Fibroblast of villous mesenchyme (primary cell): ENCODE results near the gene WDFY3. TPM values are rescaled to one million over a fixed set of nuclear protein-coding genes. Genes with fewer than 3 reads are reported as not detected.
A peak's percentile ranks its signal among the peaks of the same experiment; 100 is the strongest.

ENCODE experiments used
- DNase-seq: peaks from one replicate; pipeline ENCODE4 v3.0.0-alpha.2; 2010; ENCODE audit warnings: low read depth
- H3K4me3 ChIP-seq: 2 replicates; pipeline ENCODE4 v1.5.1; 2011; ENCODE audit warnings: low read depth, mild to moderate bottlenecking, low read length
- CTCF ChIP-seq: IDR thresholded peaks from 2 replicates; pipeline ENCODE4 v1.5.1; 2012; ENCODE audit warnings: low read depth, mild to moderate bottlenecking, low read length; ENCODE audit not compliant: insufficient read depth
- total RNA-seq: library from RNA; depleted of rRNA; stranded (reverse); fragments of >200 nt; gene quantifications from 2 replicates; pipeline ENCODE4 v1.2.3, GENCODE V29; 2012

The WDFY3 gene
- 75.7 and 98.0 TPM in 2 replicates for total RNA-seq

- TF ChIP-seq CTCF, result peak; percentile 8
- peak; percentile 89 for DNase-seq
- H3K4me3 ChIP-seq, result peak within 1 kb of the TSS; percentile 86
Observed at GRCh38 chr4:84966382-84967242, at the start of gene WDFY3. Gene WDFY3 (minus strand): TSS chr4:84966690. CDS start chr4:84860591, 106,099 bp downstream.

GRCh38 chr4:85005865-85006377 lies 39.4 kb upstream of the WDFY3 start:
- H3K4me3 ChIP-seq, result no peak overlapping the region
- DNase-seq, result peak; percentile 85
- TF ChIP-seq CTCF, result no peak

- no peak overlapping the region for H3K4me3 ChIP-seq
- no peak for TF ChIP-seq CTCF
- DNase-seq, result no peak
Observed at GRCh38 chr4:85000343-85000742, 33.9 kb upstream of the WDFY3 start.

GRCh38 chr4:84995386-84995785 lies 28.9 kb upstream of the WDFY3 start:
- TF ChIP-seq CTCF, result no peak
- H3K4me3 ChIP-seq, result no peak overlapping the region
- peak; percentile 25 for DNase-seq

GRCh38 chr4:84994280-84994679 lies 27.8 kb upstream of the WDFY3 start:
- H3K4me3 ChIP-seq, result no peak overlapping the region
- no peak for TF ChIP-seq CTCF
- no peak for DNase-seq

GRCh38 chr4:84985952-84986351 lies 19.5 kb upstream of the WDFY3 start:
- no peak overlapping the region for H3K4me3 ChIP-seq
- TF ChIP-seq CTCF, result no peak
- peak; percentile 27 for DNase-seq
